Muscle of arm (tissue), 12 donors: ENCODE measurements around the gene RYK. TPM values are rescaled to one million over a fixed set of nuclear protein-coding genes. Genes with fewer than 3 reads are reported as not detected.
A peak's percentile ranks its signal among the peaks of the same experiment; 100 is the strongest.
"Not testable (repeated sequence)": the region's sequence is repeated elsewhere in the genome, so short reads cannot be mapped to it uniquely, and the experiment has no call there.

Source experiments
- DNase-seq: peaks from one replicate; pipeline ENCODE4 v3.0.0-alpha.2; 2013
- polyA plus RNA-seq, 12 donors: library from polyadenylated mRNA; unstranded; fragments of 120-200 nt; gene quantifications; one replicate each; pipeline ENCODE4 v1.2.1, GENCODE V29; 2013; ENCODE audit not compliant: insufficient read length in 12 of 12

Gene RYK
- polyA plus RNA-seq, 12 donors = 49.5 to 98.5 (median 65.8) TPM; not detected in 1

DNA sequence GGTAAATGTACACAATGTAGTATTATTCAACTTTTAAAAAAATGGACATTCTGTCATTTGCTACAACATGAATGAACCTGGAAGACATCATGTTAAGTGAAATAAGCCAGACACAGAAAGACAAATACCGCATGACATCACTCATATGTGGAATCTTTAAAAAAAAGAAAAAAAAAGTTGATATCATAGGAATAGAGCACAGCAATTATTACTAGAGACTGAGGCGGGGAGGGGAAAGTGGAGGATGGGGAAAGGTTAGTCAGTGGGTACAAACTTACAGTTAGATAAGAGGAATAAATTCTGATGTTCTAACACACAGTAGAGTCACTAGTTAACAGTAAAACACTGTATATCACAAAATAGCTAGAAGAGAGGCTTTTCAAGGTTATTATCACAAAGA lies 22.2 kb downstream of the RYK start:
- no peak for DNase-seq

DNA sequence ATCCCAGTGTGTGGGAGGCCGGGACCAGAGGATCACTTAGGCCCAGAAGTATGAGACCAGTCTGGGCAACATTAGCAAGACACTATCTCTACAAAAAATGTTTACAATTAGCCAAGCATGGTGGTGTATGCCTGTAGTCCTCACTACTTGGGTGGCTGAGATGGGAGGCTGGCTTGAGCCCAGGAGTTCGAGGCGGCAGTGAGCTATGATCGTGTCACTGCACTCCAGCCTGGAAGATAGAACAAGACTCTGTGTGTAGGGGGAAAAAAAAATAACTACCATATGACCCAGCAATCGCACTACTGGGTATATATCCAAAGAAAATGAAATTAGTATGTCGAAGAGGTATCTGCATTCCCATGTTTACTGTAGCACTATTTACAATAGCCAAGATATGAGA lies 22.6 kb downstream of the RYK start:
- no peak for DNase-seq

GRCh38 chr3:134224796-134225156 lies 25.9 kb downstream of the RYK start:
- not testable (repeated sequence) for DNase-seq

GRCh38 chr3:134222835-134223234 lies 27.8 kb downstream of the RYK start:
- DNase-seq = no peak

- DNase-seq = no peak
Measured at GRCh38 chr3:134216851-134217250, 33.8 kb downstream of the RYK start.

- DNase-seq = no peak
Measured at GRCh38 chr3:134216191-134216764, 34.4 kb downstream of the RYK start.

DNA sequence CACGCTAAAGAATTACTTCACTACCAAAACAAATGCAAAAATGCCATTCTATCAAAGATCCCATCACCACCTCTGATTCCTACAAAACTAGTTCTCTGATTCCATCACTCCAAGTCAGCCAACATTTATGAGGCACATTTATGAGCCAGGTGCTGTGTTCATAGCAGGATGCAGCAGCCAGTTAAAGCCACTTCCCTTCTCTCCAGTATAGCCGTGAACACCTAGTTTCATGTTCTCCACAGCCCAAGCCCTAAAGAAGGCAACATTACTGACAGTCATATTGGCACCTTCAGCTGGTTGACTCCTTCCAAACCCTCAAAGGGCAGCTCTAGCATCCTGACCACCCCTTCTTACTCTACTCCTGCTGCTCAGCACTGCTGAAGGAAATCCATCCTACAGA lies 36.4 kb downstream of the RYK start:
- DNase-seq = no peak

GRCh38 chr3:134212967-134213665 lies 37.5 kb downstream of the RYK start:
- peak; percentile 77 for DNase-seq

DNA sequence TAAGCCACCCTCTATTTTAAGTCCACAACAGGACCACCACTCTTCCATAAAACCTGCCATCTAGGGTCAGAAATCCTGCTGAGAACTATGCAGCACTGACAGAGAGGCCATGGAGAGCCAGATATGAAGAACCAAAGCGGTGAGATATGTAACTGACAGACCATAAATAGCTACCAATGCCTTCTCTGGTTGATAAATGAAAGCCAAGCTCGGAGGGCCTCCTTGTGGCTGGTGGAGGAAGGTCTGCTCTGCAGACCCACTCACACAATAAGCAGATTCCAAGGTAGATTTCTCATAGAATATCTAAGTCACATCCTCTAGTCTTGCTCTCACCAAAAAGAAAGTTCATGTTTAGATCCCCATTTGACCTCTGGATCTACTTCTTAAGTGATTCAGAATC lies 38.9 kb downstream of the RYK start:
- peak; percentile 40 for DNase-seq

DNA sequence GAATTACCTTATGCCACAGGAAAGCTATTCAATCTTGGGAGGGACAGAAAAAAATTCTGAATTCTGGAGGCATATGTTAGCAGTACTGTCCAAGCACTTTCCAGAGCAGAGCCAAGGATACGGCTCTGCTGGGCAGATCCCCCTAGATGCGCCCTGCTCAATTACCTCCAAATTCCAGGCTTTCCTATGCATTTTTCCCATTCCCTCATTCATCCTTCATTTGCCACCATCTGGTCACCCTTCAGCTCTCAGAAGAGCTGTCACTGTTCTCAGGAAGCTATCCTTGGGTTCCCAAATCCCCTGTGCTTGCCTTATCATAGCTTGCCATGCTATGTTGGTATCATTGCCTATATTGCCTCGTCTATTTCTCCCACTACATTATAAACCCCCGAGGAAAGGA lies 45.2 kb downstream of the RYK start:
- no peak for DNase-seq

DNA sequence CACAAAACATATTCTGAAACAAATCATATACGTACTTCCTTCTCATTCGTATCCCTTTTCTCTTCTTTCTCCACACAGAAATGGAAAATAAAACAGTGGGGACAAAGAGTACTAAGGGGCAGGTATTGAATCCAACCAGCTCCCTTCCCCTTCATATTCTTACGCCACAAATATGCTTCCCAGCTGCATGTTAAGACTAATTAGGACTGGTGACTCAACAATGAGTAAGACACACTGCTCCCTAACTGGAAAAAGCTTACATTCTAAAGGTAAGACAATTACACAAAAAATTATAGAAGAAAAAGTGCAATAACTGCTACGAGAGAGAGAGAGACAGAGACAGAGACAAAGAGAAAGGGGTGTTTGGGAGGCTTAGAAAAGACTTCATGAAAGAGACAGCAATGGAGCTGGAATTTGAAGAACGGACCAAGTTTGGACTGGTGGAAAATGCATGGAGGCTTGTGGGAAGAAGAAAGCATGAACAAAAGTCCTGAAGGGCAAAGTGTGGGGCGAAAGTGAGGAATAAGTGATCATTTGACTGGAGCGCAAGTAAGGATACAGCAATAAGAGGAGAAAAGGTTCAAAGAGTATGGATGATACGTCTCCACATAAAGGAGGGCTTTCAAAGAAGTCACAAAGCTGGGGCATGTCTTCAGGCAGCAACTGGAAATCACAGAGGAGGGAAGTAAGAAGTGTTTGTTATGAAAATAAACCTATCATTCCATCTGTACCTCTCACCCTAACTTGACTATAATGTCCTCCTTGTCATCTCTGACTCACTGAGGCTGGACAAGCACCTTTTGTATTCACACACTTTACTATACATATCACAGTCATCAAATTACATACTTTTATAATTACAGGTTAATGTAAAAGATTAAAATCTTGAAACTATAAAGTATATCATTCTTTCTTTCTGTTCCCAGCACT lies 49.2 kb downstream of the RYK start:
- no peak for DNase-seq

DNA sequence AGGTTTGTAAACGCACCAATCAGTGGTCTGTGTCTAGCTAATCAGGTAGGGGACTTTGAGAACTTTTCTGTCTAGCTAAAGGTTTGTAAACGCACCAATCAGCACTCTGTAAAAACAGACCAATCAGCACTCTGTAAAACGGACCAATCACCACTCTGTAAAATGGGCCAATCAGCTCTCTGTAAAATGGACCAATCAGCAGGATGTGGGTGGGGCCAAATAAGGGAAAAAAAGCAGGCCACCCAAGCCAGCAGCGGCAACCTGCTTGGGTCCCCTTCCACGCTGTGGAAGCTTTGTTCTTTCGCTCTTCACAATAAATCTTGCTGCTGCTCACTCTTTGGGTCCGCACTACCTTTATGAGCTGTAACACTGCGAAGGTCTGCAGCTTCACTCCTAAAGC lies 50.8 kb downstream of the RYK start:
- not testable (repeated sequence) for DNase-seq

GRCh38 chr3:134199240-134199639 lies 51.4 kb downstream of the RYK start:
- DNase-seq = no peak

- no peak for DNase-seq
Measured at GRCh38 chr3:134198414-134198813, 52.2 kb downstream of the RYK start.

DNA sequence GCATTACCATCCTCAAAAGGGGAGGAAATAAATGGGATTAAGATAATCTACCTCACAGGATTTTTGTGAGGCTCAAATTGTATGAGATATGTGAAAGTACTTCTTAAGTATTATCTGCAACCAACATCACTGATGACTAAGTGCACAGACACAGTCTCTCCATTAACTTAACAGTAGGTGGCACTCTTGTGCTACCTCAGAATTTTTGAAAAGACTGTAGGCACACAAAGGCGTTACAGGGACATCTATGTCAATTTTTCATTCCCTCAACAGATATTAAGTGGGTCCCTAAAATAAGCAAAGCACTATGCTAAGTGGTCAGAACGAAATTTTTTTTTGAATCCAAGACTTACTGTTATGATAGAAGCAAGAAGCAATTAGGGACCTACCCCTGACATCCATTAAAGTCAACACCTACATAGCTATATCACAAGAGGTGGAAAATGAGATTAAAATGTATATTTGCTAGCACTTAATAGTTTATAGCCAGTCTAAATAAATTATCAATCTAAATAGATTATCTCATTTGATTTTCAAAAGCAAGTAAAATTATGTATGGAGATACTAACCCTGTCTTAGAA lies 52.9 kb downstream of the RYK start:
- DNase-seq = peak; percentile 41

DNA sequence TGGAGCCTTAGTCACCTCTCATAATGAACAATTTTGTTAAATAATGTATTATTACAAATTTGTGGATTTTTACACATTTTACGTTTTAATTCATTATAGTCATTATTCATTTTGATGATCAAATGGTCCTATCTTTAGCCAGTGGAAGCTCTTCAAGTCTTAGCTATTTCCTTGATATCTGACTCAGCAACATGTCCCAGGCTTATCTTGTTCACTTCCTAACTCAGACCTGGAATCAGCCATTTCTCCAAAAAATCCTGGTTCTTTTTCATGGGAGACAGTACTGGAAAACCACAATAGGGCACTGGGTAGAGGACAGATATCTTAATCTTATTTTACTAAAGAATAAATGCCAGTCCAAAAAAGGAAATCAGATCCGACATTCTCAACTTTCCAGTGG lies 56.4 kb downstream of the RYK start:
- no peak for DNase-seq

GRCh38 chr3:134190250-134190649 lies 60.4 kb downstream of the RYK start:
- no peak for DNase-seq

GRCh38 chr3:134189849-134190248 lies 60.8 kb downstream of the RYK start:
- no peak for DNase-seq

DNA sequence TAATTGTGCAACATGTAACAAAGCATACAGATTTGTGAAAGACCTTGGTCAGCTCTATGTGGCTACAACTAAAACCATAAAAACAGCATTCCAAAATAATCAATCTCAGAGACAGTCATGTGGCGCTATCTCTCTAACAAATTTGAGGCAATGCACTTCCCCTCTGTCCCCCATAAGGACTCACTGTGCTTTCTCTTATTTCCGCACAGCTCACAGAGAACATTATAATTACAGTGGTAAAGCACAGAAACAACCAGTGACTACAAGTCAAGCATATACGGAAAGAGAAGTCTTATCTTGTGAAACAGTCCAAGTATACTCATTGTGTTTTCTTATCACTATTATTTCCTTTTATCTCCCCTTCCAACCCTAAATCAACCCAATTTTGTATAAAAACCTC lies 64.3 kb downstream of the RYK start:
- DNase-seq = no peak

DNA sequence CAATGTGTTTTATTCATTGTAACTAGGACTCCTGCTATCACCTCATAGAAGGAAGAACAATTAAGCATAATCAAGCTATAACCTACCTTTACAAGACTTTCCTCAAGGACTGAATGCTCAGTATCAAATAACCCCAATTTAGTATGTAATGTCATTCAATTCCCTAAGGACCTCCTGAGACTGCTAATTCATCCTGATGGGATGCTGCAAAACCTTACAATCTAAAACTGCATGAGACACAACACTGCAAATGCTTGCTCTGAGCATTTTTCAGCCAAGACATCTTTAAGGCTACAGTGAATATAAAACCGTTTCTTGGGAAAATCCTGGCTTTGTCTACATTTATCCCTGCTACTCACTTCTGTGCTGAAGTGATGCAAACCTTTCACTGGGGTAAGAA lies 69.9 kb downstream of the RYK start:
- DNase-seq = no peak

- DNase-seq = no peak
Measured at GRCh38 chr3:134179508-134179907, 71.2 kb downstream of the RYK start.

GRCh38 chr3:134163096-134163495 lies 87.6 kb downstream of the RYK start:
- no peak for DNase-seq
